Measurements from ENCODE around the gene RPTOR.

RPTOR gene

DNA sequence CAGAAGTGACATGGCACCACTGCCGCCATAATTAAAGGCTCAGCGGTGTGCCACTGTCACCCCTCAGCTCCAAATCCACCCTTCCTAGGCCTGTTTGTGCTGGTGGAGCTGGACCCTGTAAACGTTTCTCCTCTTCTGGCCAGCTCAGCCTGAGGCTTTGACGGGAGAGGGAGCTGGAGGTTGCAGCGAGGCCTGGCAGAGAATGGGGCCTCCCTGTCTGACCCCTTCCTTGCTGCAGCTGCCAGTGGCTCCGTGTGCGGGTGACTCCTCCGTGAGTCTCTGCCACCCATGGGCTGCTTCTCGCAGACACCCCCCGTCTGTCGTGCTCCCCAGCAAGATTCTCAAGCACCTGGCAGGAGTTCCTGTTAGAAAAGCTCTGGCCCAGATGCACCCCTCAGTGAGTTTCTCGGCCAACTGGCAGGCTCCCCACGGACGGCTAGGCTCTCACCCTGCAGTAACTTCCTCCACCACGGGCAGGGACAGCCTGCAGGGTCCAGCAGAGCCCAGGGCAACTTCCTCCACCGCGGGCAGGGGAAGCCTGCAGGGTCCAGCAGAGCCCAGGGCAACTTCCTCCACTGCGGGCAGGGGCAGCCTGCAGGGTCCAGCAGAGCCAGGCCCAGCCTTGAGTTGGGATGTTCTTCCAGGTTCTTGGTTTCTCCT is 442.3 kb downstream of the RPTOR start:
- TF ChIP-seq, protein P1, sequence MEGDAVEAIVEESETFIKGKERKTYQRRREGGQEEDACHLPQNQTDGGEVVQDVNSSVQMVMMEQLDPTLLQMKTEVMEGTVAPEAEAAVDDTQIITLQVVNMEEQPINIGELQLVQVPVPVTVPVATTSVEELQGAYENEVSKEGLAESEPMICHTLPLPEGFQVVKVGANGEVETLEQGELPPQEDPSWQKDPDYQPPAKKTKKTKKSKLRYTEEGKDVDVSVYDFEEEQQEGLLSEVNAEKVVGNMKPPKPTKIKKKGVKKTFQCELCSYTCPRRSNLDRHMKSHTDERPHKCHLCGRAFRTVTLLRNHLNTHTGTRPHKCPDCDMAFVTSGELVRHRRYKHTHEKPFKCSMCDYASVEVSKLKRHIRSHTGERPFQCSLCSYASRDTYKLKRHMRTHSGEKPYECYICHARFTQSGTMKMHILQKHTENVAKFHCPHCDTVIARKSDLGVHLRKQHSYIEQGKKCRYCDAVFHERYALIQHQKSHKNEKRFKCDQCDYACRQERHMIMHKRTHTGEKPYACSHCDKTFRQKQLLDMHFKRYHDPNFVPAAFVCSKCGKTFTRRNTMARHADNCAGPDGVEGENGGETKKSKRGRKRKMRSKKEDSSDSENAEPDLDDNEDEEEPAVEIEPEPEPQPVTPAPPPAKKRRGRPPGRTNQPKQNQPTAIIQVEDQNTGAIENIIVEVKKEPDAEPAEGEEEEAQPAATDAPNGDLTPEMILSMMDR (IDR thresholded peaks at IDR 0.05; ENCODE audit: extremely low read depth, missing control alignments), result no peak
- no peak for DNase-seq (ENCODE audit: low spot score)

DNA sequence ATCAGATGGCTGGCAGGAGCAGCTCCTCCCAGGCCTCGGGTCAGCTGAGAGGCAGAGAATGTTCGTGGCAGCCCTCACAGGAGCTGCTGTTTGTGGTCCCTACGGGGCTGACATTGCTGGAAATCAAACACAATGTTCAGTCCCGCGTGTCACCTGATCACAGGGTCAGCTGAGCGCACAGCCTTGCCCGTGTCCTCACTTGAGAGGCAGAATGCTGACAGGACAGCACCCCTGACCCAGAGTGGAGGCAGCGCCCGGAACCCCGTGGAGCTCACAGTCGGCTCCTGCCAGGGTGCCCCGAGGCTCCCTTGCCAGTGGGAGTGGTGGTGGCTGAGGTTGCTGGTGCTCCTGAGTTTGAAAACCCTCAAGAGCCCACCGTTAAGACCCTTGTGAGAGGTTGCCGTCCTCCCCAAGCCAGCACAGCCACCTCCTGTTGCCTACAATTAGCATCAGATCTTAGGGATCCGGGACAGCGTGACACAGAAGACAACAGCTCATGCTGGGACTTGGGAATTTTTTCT is 443.4 kb downstream of the RPTOR start:
- TF ChIP-seq, protein P1 (IDR thresholded peaks at IDR 0.05; ENCODE audit: extremely low read depth, missing control alignments), result no peak
- no peak for DNase-seq (ENCODE audit: low spot score)

GRCh38 chr17:80989586-80989913 is 444.9 kb downstream of the RPTOR start:
- TF ChIP-seq, protein P1 (IDR thresholded peaks at IDR 0.05; ENCODE audit: extremely low read depth, missing control alignments), result no peak
- DNase-seq (ENCODE audit: low spot score), result peak; percentile 15

DNA sequence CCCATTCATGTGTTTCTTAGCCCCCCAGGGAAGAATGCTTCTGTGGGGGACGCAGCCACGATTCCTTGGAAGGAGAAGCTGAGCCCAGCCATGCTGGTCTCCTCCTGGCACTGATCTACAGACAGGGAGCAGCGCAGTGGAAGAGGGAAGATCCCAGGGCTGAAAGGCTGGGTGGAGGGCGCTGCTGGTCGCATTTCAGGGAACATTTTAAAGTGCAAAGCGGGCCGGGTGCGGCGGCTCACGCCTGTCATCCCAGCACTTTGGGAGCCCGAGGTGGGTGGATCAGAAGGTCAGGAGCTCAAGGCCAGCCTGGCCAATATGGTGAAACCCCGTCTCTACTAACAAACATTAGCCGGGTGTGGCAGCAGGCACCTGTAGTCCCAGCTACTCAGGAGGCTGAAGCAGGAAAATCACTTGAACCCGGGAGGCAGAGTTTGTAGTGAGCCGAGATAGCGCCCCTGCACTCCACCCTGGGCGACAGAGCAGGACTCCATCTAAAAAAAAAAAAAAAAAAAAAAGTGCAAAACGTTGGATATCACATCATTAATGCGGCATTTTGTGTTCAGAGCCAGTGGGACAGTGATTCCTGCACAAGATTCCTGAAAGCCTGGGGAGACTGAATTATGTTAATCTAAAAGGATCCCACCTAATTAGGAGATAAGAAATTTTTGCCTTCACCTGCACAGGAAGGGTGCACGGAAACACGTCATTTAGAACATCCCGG is 446.4 kb downstream of the RPTOR start:
- TF ChIP-seq, protein P1 (IDR thresholded peaks at IDR 0.05; ENCODE audit: extremely low read depth, missing control alignments), result no peak
- peak; percentile 30 for DNase-seq (ENCODE audit: low spot score)

DNA sequence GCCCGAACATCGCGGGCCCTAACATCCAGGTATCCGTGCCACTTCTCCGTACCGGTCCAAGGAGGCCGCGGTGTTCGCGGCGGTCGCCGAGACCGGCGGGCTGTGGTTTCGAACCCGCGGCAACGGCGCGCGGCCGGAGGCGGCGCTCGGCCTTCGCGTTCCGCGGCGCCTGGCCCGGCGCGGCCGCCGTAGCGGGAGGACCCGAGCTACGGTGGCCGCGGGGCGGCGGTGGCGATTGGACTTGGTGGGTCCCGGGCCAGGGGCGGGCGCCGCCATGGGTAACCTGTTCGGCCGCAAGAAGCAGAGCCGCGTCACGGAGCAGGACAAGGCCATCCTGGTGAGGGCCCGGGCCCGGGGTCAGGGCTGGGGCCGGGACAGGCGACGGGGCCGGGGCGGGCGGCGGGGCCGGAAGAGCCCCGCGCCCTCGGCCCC is 447.0 kb downstream of the RPTOR start, which contains the start of gene CHMP6:
CHMP6 (plus strand) TSS at position 197 of the 432 bp plus-strand sequence; CDS start at position 275, 78 bp downstream.
- TF ChIP-seq, protein P1 (IDR thresholded peaks at IDR 0.05; ENCODE audit: extremely low read depth, missing control alignments), result no peak
- peak; percentile 96 for DNase-seq (ENCODE audit: low spot score)

DNA sequence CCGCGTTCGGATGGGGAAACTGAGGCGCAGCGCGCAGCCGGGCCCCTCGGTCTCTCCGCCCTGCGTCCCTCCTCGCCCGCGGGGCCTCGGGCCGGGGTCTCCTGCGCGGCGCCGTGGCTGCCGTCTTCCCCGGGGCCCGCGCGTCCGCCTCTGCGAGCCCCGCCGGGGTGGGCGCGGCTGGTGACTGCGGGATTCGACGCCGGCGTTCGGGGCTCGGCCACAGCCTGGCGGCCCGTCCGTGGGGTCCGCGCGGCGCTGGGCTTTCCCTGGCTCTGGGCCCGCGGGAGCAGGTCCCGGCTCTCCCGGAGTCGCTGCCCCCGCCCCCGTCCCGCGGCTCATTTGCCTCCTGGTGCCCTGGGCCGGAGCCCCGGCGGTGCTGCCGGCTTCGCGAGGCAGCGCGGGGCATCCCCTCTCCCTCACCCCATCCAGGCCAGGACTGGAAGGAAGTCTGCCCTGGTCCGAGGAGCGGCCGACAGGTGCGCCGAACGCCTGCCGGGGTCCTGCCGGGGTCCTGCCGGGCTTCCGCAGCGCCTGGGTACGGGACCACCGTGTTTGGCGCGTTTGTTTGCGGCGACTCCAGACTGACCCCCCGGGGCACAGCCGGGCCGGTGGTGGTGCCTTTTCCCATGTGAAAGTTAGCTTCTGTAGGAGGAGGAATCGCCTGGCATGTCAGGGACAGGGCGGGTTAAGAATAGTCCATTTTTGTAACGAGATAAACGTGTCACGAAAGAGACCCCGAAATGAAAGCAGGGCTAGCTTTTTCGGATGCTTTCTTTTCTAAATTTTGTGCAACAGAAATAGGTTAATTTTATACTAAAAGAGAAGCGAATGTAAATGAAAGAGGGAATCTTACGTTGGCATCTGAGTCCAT is 447.7 kb downstream of the RPTOR start:
- TF ChIP-seq, protein P1 (IDR thresholded peaks at IDR 0.05; ENCODE audit: extremely low read depth, missing control alignments), result no peak
- DNase-seq (ENCODE audit: low spot score), result peak; percentile 71

Data from GM20000 (cell line).